K562 (cell line): ENCODE measurements around the gene MAP1LC3B. TPM values are rescaled to one million over a fixed set of nuclear protein-coding genes. Genes with fewer than 3 reads are reported as not detected.

Experiments used
- CBFA2T2 ChIP-seq: fragments of 450-650 bp; conservative IDR thresholded peaks from 2 replicates; pipeline ENCODE4 v1.6.1; 2017; ENCODE audit warnings: mild to moderate bottlenecking
- ELF1 ChIP-seq: fragments of 200-800 bp; sonication (Bioruptor generic); IDR thresholded peaks from 2 replicates; pipeline ENCODE4 v1.6.1; 2016; ENCODE audit warnings: missing genetic modification characterization, missing compliant biosample characterization
- FOS ChIP-seq: IDR thresholded peaks from 3 replicates; pipeline ENCODE4 v1.6.1; 2011; ENCODE audit not compliant: insufficient read length; ENCODE audit errors: extremely low read depth
- HEY1 ChIP-seq: fragments of 250-450 bp; sonication (Bioruptor Pico); IDR thresholded peaks from 2 replicates; pipeline ENCODE4 v1.5.0; 2020; ENCODE audit warnings: mild to moderate bottlenecking, moderate library complexity, borderline replicate concordance
- JUN ChIP-seq, 2 experiments: sonication (generic) in 1 of 2; formaldehyde crosslinking in 1 of 2; IDR thresholded peaks; 2 replicates each; pipeline versions ENCODE4 v1.6.1 to v1.8.0; 2012 to 2022; ENCODE audit warnings: borderline replicate concordance in 2 of 2, mild to moderate bottlenecking in 2 of 2, improper control_type of control experiment in 1 of 2, low read depth in 1 of 2, low read length in 1 of 2, missing genetic modification reagents in 1 of 2
- KAT2B ChIP-seq: IDR thresholded peaks from one replicate; pipeline ENCODE4 v1.6.1; 2012; ENCODE audit warnings: low read depth, mild to moderate bottlenecking, control low read depth, inconsistent platforms, low read length, moderate library complexity
- MXD1 ChIP-seq: fragments of 250-450 bp; sonication (Bioruptor Pico); IDR thresholded peaks from 2 replicates; pipeline ENCODE4 v1.8.0; 2021; ENCODE audit warnings: borderline replicate concordance, mild to moderate bottlenecking, moderate library complexity; ENCODE audit not compliant: poor library complexity, severe bottlenecking
- NELFE ChIP-seq: IDR thresholded peaks from 2 replicates; pipeline ENCODE4 v1.6.1; 2011; ENCODE audit warnings: mild to moderate bottlenecking; ENCODE audit not compliant: insufficient read depth, insufficient read length
- PRDM10 ChIP-seq: fragments of 450-650 bp; IDR thresholded peaks from 2 replicates; pipeline ENCODE4 v1.6.1; 2018; ENCODE audit not compliant: partially characterized antibody
- RBM15 ChIP-seq: fragments of 200-400 bp; formaldehyde crosslinking; IDR thresholded peaks from 2 replicates; pipeline ENCODE4 v1.6.1; 2018; ENCODE audit warnings: mild to moderate bottlenecking, low read length, moderate library complexity; ENCODE audit not compliant: insufficient read depth
- TAF1 ChIP-seq: IDR thresholded peaks from 2 replicates; pipeline ENCODE4 v1.6.1; 2011; ENCODE audit warnings: mild to moderate bottlenecking, low read length, moderate library complexity; ENCODE audit not compliant: insufficient read depth, control insufficient read depth, severe bottlenecking; ENCODE audit errors: extremely low read depth
- TARDBP ChIP-seq: fragments of 450-650 bp; IDR thresholded peaks from 2 replicates; pipeline ENCODE4 v1.6.1; 2016
- THAP7 ChIP-seq: fragments of 250-450 bp; sonication (Bioruptor Pico); IDR thresholded peaks from 2 replicates; pipeline ENCODE4 v1.5.0; 2021
- TOE1 ChIP-seq, 2 experiments: fragments of 450-650 bp in 1 of 2; sonication (generic) in 1 of 2; formaldehyde crosslinking in 1 of 2; IDR thresholded peaks; 2 replicates each; pipeline versions ENCODE4 v1.7.1 to v1.8.0; 2016 to 2022; ENCODE audit warnings: borderline replicate concordance in 2 of 2, mild to moderate bottlenecking in 2 of 2, antibody characterized with exemption in 1 of 2, inconsistent platforms in 1 of 2, low read depth in 1 of 2, missing genetic modification reagents in 1 of 2, moderate library complexity in 1 of 2
- TRIM28 ChIP-seq: fragments of 450-650 bp; IDR thresholded peaks from 2 replicates; pipeline ENCODE4 v1.6.1; 2017
- VEZF1 ChIP-seq: fragments of 200-800 bp; sonication (Bioruptor generic); IDR thresholded peaks from 2 replicates; pipeline ENCODE4 v1.6.1; 2017; ENCODE audit warnings: missing genetic modification characterization, missing compliant biosample characterization
- ZNF197 ChIP-seq: fragments of 200-800 bp; sonication (Bioruptor generic); IDR thresholded peaks from 2 replicates; pipeline ENCODE4 v1.6.1; 2016; ENCODE audit warnings: low read depth, missing genetic modification characterization, missing compliant biosample characterization
- ZNF239 ChIP-seq: fragments of 250-450 bp; sonication (Bioruptor Pico); IDR thresholded peaks from 2 replicates; pipeline ENCODE4 v1.4.0; 2020; ENCODE audit warnings: mild to moderate bottlenecking
- ZNF589 ChIP-seq: fragments of 200-800 bp; sonication (Bioruptor generic); IDR thresholded peaks from 2 replicates; pipeline ENCODE4 v1.6.1; 2016; ENCODE audit warnings: low read depth, missing genetic modification characterization, missing compliant biosample characterization
- polyA plus RNA-seq, 8 experiments: library from polyadenylated mRNA; depleted of rRNA in 4 of 8; stranded (reverse) in 5 of 8; unstranded in 3 of 8; fragments of >200 nt; fragmentation: Nextera tagmentation in 2 of 8; fragmentation: Illumina TruSeq in 1 of 8; extraction: Ambion mirVana in 2 of 8; extraction: Trizol in 1 of 8; gene quantifications; 2 replicates each; pipeline versions ENCODE4 v1.2.1 to v1.2.3, GENCODE V29; 2011 to 2014; ENCODE audit warnings: inconsistent platforms in 1 of 8, missing spikeins in 1 of 8
- total RNA-seq, 7 experiments: library from RNA; depleted of rRNA in 6 of 7; stranded (reverse); fragments of >200 nt in 6 of 7; fragmentation: Illumina TruSeq in 2 of 7; extraction: Trizol in 2 of 7; gene quantifications; 2 replicates each; pipeline versions ENCODE4 v1.2.1 to v1.2.3, GENCODE V29; 2011 to 2021; ENCODE audit warnings: low replicate concordance in 1 of 7

Gene MAP1LC3B
- total and polyA plus RNA-seq, 9 of the 15 experiments (the other 6 are each of a cell fraction or from before 2014, with no cell fraction given): 16.0 to 81.5 (median 36.7) TPM

- TF ChIP-seq PRDM10 (peak; percentile 48), CBFA2T2 (no peak), THAP7 (CRISPR knock-in tag) (peak; percentile 98), ELF1 (tag) (peak; percentile 95), TOE1 (IDR thresholded peaks at IDR 0.05; ENCODE audit: borderline replicate concordance) (peak; percentile 72; the same call in 1 of the 2 replicates), TOE1 (CRISPR knock-in tag; IDR thresholded peaks at IDR 0.05; ENCODE audit: borderline replicate concordance, low read depth) (no peak), FOS (peak; percentile 97), JUN (IDR thresholded peaks at IDR 0.05; ENCODE audit: borderline replicate concordance, low read depth, low read length) (peak; percentile 98), JUN (CRISPR knock-in tag; IDR thresholded peaks at IDR 0.05; ENCODE audit: borderline replicate concordance) (peak; percentile 85; the same call in 1 of the 2 replicates), VEZF1 (CRISPR knock-in tag) (peak; percentile 65), ZNF197 (CRISPR knock-in tag) (peak; percentile 69; the same call in 1 of the 2 replicates), KAT2B (no peak), TARDBP (no peak), TRIM28 (no peak), ZNF239 (peak; percentile 56), TAF1 (peak; percentile 51), MXD1 (peak; percentile 41), ZNF589 (CRISPR knock-in tag) (peak; percentile 98), NELFE (no peak), HEY1 (CRISPR knock-in tag) (0 out of 2 replicates have a peak, but pooled peaks have one; percentile 52), RBM15 (no peak)
Measured at GRCh38 chr16:87387942-87388817, 4.0 kb upstream of the MAP1LC3B start (continued).
